ENCODE measurements around the gene NRAP. TPM values are rescaled to one million over a fixed set of nuclear protein-coding genes. Genes with fewer than 3 reads are reported as not detected.

The NRAP gene
- total RNA-seq, 1 experiment from 2014 or later = not detected

DNA sequence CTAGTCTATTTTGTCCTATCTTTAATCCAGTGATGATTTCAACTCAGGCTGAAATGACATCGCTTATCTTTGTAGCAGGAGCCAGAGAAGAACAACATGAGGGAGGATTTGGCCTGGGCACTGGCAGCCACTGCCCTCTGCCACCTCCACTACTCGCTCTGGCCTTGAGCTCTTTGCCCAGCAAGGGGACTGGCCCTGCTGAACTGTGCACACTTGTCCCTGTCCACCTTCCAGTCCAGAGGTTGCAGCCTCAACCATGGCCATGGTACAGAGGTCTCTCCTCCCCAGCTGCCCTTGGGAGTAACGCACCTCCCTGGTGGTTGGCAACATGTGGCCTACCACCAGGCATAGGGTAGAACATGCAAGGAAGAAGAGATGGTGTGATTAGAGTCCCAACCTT is 102.6 kb downstream of the NRAP start:
- DNase-seq (ENCODE audit: unreplicated experiment) = no peak
- TF ChIP-seq, protein P1, sequence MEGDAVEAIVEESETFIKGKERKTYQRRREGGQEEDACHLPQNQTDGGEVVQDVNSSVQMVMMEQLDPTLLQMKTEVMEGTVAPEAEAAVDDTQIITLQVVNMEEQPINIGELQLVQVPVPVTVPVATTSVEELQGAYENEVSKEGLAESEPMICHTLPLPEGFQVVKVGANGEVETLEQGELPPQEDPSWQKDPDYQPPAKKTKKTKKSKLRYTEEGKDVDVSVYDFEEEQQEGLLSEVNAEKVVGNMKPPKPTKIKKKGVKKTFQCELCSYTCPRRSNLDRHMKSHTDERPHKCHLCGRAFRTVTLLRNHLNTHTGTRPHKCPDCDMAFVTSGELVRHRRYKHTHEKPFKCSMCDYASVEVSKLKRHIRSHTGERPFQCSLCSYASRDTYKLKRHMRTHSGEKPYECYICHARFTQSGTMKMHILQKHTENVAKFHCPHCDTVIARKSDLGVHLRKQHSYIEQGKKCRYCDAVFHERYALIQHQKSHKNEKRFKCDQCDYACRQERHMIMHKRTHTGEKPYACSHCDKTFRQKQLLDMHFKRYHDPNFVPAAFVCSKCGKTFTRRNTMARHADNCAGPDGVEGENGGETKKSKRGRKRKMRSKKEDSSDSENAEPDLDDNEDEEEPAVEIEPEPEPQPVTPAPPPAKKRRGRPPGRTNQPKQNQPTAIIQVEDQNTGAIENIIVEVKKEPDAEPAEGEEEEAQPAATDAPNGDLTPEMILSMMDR (IDR thresholded peaks at IDR 0.05; ENCODE audit: unreplicated experiment) = no peak
- Mint-ChIP-seq H3K9me3 (ENCODE audit: unreplicated experiment) (no peaks in the 10 kb centered on the region), H3K4me1 (ENCODE audit: insufficient read depth, unreplicated experiment) (peaks cover 4% of the 10 kb centered on the region), H3K27me3 (ENCODE audit: insufficient read depth, unreplicated experiment) (peaks cover 18% of the 10 kb centered on the region), H3K27ac (ENCODE audit: low read depth, unreplicated experiment) (no peak overlapping the region), H3K36me3 (ENCODE audit: insufficient read depth, unreplicated experiment) (no peaks in the 10 kb centered on the region), H3K4me3 (ENCODE audit: unreplicated experiment) (no peak overlapping the region)
- intact Hi-C loops (cut with micrococcal nuclease) = loop anchor here (10.0 kb wide), 1 partner anchor 106 kb away; no protein-coding TSS in a partner anchor
- ChIA-PET POLR2A (no interaction called here), CTCF (interaction anchor here (0.6 to 0.8 kb wide), 2 partner anchors 39 to 1025 kb away, joined by 3 to 4 read pairs; no protein-coding TSS in a partner anchor)
- BruUV-seq (replicated peaks) = no TSS peak

DNA sequence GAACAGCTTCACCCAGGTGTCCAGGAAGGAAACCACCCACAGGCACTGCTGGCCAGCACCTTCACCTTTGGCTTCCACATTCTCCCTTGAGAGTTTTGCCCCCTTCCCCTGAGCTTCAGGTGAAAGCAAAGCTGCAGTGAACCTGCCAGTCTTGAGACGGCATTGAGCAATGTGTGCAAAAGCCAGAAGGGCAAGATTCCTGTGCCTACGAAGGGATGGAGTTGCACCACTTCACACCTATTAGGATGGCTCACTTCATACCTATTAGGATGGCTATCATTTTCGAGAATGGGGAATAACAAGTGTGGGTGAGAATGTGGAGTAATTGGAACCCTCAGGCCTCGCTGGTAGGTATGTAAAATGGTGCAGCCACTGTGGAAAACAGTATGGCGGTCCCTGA is 103.8 kb downstream of the NRAP start:
- Mint-ChIP-seq H3K27ac (ENCODE audit: low read depth, unreplicated experiment) (no peak overlapping the region), H3K4me1 (ENCODE audit: insufficient read depth, unreplicated experiment) (peaks cover 4% of the 10 kb centered on the region), H3K36me3 (ENCODE audit: insufficient read depth, unreplicated experiment) (no peaks in the 10 kb centered on the region), H3K4me3 (ENCODE audit: unreplicated experiment) (no peak overlapping the region), H3K27me3 (ENCODE audit: insufficient read depth, unreplicated experiment) (peaks cover 15% of the 10 kb centered on the region), H3K9me3 (ENCODE audit: unreplicated experiment) (no peaks in the 10 kb centered on the region)
- DNase-seq (ENCODE audit: unreplicated experiment) = no peak
- CTCF ChIA-PET = interaction anchor here (0.6 to 1.2 kb wide), 2 partner anchors 40 to 200 kb away, joined by 3 read pairs; no protein-coding TSS in a partner anchor
- intact Hi-C loops (cut with micrococcal nuclease) = loop anchor here (10.0 kb wide), 1 partner anchor 105 kb away; no protein-coding TSS in a partner anchor
- POLR2A ChIA-PET = no interaction called here
- no TSS peak for BruUV-seq (replicated peaks)
- TF ChIP-seq, protein P1 (IDR thresholded peaks at IDR 0.05; ENCODE audit: unreplicated experiment) = no peak

GRCh38 chr10:113557903-113558321 is 105.9 kb downstream of the NRAP start:
- DNase-seq (ENCODE audit: unreplicated experiment) = no peak
- no peak overlapping the region for H3K27ac Mint-ChIP-seq (ENCODE audit: low read depth, unreplicated experiment)
- BruUV-seq (replicated peaks) = no TSS peak
- ChIA-PET POLR2A (no interaction called here), CTCF (interaction anchor here (0.7 kb wide), 2 partner anchors 16 to 103 kb away, joined by 3 read pairs; no protein-coding TSS in a partner anchor)
- intact Hi-C loops (cut with micrococcal nuclease) = no loop called here
- no peaks in the 10 kb centered on the region for H3K9me3 Mint-ChIP-seq (ENCODE audit: unreplicated experiment)
- peaks cover 35% of the 10 kb centered on the region for H3K27me3 Mint-ChIP-seq (ENCODE audit: insufficient read depth, unreplicated experiment)
- no peaks in the 10 kb centered on the region for H3K36me3 Mint-ChIP-seq (ENCODE audit: insufficient read depth, unreplicated experiment)
- H3K4me3 Mint-ChIP-seq (ENCODE audit: unreplicated experiment) = no peak overlapping the region
- TF ChIP-seq, protein P1 (IDR thresholded peaks at IDR 0.05; ENCODE audit: unreplicated experiment) = no peak
- no peaks in the 10 kb centered on the region for H3K4me1 Mint-ChIP-seq (ENCODE audit: insufficient read depth, unreplicated experiment)

DNA sequence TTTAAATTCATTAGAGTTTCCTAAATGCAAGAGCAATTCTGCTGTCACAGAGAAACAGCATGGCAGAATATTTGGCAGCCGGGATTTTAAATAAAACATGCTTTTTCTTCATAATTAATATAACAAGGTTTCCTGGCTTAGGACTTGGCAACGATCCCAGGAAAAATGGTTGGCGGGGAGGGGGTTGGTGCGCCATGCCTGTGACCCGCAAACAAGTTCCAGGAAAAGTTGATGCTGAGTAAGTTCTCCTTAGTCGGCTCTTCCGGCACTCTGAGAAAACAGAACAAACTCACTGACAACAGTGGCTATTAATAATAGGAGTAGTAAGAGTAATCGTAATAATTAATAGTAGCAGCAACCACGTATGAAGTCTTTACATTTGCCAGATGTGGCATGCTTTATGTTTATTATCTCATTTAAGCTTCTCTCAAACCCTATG is 106.4 kb downstream of the NRAP start:
- H3K27ac Mint-ChIP-seq (ENCODE audit: low read depth, unreplicated experiment) = no peak overlapping the region

More for the DNA sequence above, 106.4 kb downstream of the NRAP start:
- no peaks in the 10 kb centered on the region for H3K9me3 Mint-ChIP-seq (ENCODE audit: unreplicated experiment)
- H3K27me3 Mint-ChIP-seq (ENCODE audit: insufficient read depth, unreplicated experiment) = peaks cover 35% of the 10 kb centered on the region
- DNase-seq (ENCODE audit: unreplicated experiment) = no peak
- intact Hi-C loops (cut with micrococcal nuclease) = no loop called here
- ChIA-PET POLR2A (no interaction called here), CTCF (no interaction called here)
- no peaks in the 10 kb centered on the region for H3K36me3 Mint-ChIP-seq (ENCODE audit: insufficient read depth, unreplicated experiment)
- no TSS peak for BruUV-seq (replicated peaks)
- H3K4me3 Mint-ChIP-seq (ENCODE audit: unreplicated experiment) = no peak overlapping the region
- TF ChIP-seq, protein P1 (IDR thresholded peaks at IDR 0.05; ENCODE audit: unreplicated experiment) = no peak
- H3K4me1 Mint-ChIP-seq (ENCODE audit: insufficient read depth, unreplicated experiment) = no peaks in the 10 kb centered on the region

Data from MCF 10A (cell line).